Stimulated activated naive CD8-positive, alpha-beta T cell treated with anti-CD3 and anti-CD28 coated beads, Interleukin-15, amount 100 ng/mL, for 72 hours (primary cell): ENCODE results near the gene MIF4GD.
"Not testable (repeated sequence)": the region's sequence is repeated elsewhere in the genome, so short reads cannot be mapped to it uniquely, and the experiment has no call there.

Source experiments
- ATAC-seq: fragments of 150-1000 bp; cut with Tn5 transposase; 2 replicates; pipeline ENCODE4 v1.10.0; 2021; ENCODE audit warnings: mild to moderate bottlenecking, moderate library complexity
- DNase-seq, 2 donors: peaks; one replicate each; pipeline ENCODE4 v3.0.0; 2021 to 2022
- H3K27ac Mint-ChIP-seq, 2 donors: one replicate each; pipeline ENCODE4 v1.8.0; 2022; ENCODE audit warnings: mild to moderate bottlenecking in 2 of 2, mixed read lengths in 2 of 2, moderate library complexity in 2 of 2
- H3K27me3 Mint-ChIP-seq: one replicate; pipeline ENCODE4 v1.8.0; 2022; ENCODE audit warnings: mixed read lengths
- H3K4me1 Mint-ChIP-seq: one replicate; pipeline ENCODE4 v1.8.0; 2022; ENCODE audit warnings: mild to moderate bottlenecking, mixed read lengths
- H3K4me3 Mint-ChIP-seq, 2 donors: one replicate each; pipeline ENCODE4 v1.8.0; 2022; ENCODE audit warnings: mild to moderate bottlenecking in 2 of 2, mixed read lengths in 2 of 2, moderate library complexity in 1 of 2
- H3K9me3 Mint-ChIP-seq, 2 donors: one replicate each; pipeline ENCODE4 v1.8.0; 2022; ENCODE audit warnings: mixed read lengths in 2 of 2

The MIF4GD gene

GRCh38 chr17:75271233-75271954 is 363 bp upstream of the MIF4GD start:
- Mint-ChIP-seq H3K4me1 (peaks cover 65% of the 10 kb centered on the region), H3K9me3 (no peaks in the 10 kb centered on the region), H3K27me3 (no peaks in the 10 kb centered on the region), H3K27ac (peak overlapping the region; percentile 81 to 89), H3K4me3 (peak overlapping the region; percentile 94 to 95)
- ATAC-seq (peak; percentile 84), DNase-seq (peak; percentile 88 to 95)

- ATAC-seq (peak; percentile 64), DNase-seq (peak in 1 of 2 donors; percentile 75)
- Mint-ChIP-seq H3K27me3 (no peaks in the 10 kb centered on the region), H3K4me3 (peak overlapping the region; percentile 89 to 94), H3K9me3 (no peaks in the 10 kb centered on the region), H3K4me1 (peaks cover 63% of the 10 kb centered on the region), H3K27ac (peak overlapping the region; percentile 72 to 95)
Observed at GRCh38 chr17:75270218-75270965, 639 bp downstream of the MIF4GD start.

GRCh38 chr17:75269844-75270217 is 1.2 kb downstream of the MIF4GD start:
- H3K9me3 Mint-ChIP-seq, result no peaks in the 10 kb centered on the region
- no peak for ATAC-seq
- H3K4me1 Mint-ChIP-seq, result peaks cover 60% of the 10 kb centered on the region
- H3K4me3 Mint-ChIP-seq, result peak overlapping the region; percentile 89 to 94
- H3K27me3 Mint-ChIP-seq, result no peaks in the 10 kb centered on the region
- peak in 1 of 2 donors; percentile 24 for DNase-seq
- peak overlapping the region; percentile 72 to 95 for H3K27ac Mint-ChIP-seq

GRCh38 chr17:75267411-75268232 is 3.4 kb downstream of the MIF4GD start:
- Mint-ChIP-seq H3K4me3 (no peak overlapping the region), H3K9me3 (no peaks in the 10 kb centered on the region), H3K27me3 (no peaks in the 10 kb centered on the region), H3K27ac (no peak overlapping the region), H3K4me1 (peaks cover 58% of the 10 kb centered on the region)
- no peak for DNase-seq
- ATAC-seq, result no peak

- Mint-ChIP-seq H3K4me1 (peaks cover 58% of the 10 kb centered on the region), H3K27me3 (no peaks in the 10 kb centered on the region), H3K4me3 (no peak overlapping the region), H3K27ac (peak overlapping the region in 1 of 2 donors; percentile 94), H3K9me3 (no peaks in the 10 kb centered on the region)
- ATAC-seq (no peak), DNase-seq (no peak)
Observed at GRCh38 chr17:75267153-75267410, 3.9 kb downstream of the MIF4GD start.

GRCh38 chr17:75266316-75267152 is 4.5 kb downstream of the MIF4GD start:
- DNase-seq (no peak), ATAC-seq (no peak)
- H3K9me3 Mint-ChIP-seq, result no peaks in the 10 kb centered on the region
- no peak overlapping the region for H3K4me3 Mint-ChIP-seq
- peak overlapping the region in 1 of 2 donors; percentile 94 for H3K27ac Mint-ChIP-seq
- no peaks in the 10 kb centered on the region for H3K27me3 Mint-ChIP-seq
- peaks cover 54% of the 10 kb centered on the region for H3K4me1 Mint-ChIP-seq

GRCh38 chr17:75265614-75266315 is 5.3 kb downstream of the MIF4GD start:
- H3K4me1 Mint-ChIP-seq, result peaks cover 53% of the 10 kb centered on the region
- H3K27me3 Mint-ChIP-seq, result no peaks in the 10 kb centered on the region
- ATAC-seq (no peak), DNase-seq (no peak)
- H3K4me3 Mint-ChIP-seq, result no peak overlapping the region
- no peak overlapping the region for H3K27ac Mint-ChIP-seq
- no peaks in the 10 kb centered on the region for H3K9me3 Mint-ChIP-seq

GRCh38 chr17:75263055-75263454 is 8.0 kb downstream of the MIF4GD start:
- peak overlapping the region in 1 of 2 donors; percentile 71 for H3K27ac Mint-ChIP-seq
- no peaks in the 10 kb centered on the region for H3K27me3 Mint-ChIP-seq
- DNase-seq (no peak), ATAC-seq (no peak)
- peaks cover 56% of the 10 kb centered on the region for H3K4me1 Mint-ChIP-seq
- no peaks in the 10 kb centered on the region for H3K9me3 Mint-ChIP-seq
- H3K4me3 Mint-ChIP-seq, result peak overlapping the region; percentile 92 to 94

- ATAC-seq (no peak), DNase-seq (no peak)
- peaks cover 56% of the 10 kb centered on the region for H3K4me1 Mint-ChIP-seq
- no peaks in the 10 kb centered on the region for H3K9me3 Mint-ChIP-seq
- H3K4me3 Mint-ChIP-seq, result peak overlapping the region; percentile 92 to 94
- peak overlapping the region; percentile 100 for H3K27ac Mint-ChIP-seq
- no peaks in the 10 kb centered on the region for H3K27me3 Mint-ChIP-seq
Observed at GRCh38 chr17:75262112-75262606, 8.9 kb downstream of the MIF4GD start.

- H3K27ac Mint-ChIP-seq, result peak within 1 kb of the TSS; percentile 100
- H3K4me1 Mint-ChIP-seq, result peaks cover 58% of the 10 kb centered on the region
- DNase-seq, result peak; percentile 96 to 97
- H3K27me3 Mint-ChIP-seq, result no peaks in the 10 kb centered on the region
- H3K9me3 Mint-ChIP-seq, result no peaks in the 10 kb centered on the region
- peak; percentile 93 for ATAC-seq
- peak within 1 kb of the TSS; percentile 92 to 94 for H3K4me3 Mint-ChIP-seq
Observed at GRCh38 chr17:75261336-75262111, 9.5 kb downstream of the MIF4GD start, which contains the start of the genes GGA3 and MRPS7. Gene GGA3, minus strand, starts transcription at chr17:75261606. Its CDS starts 19 bp downstream, at chr17:75261587. Gene MRPS7, plus strand, starts transcription at chr17:75261879. Its CDS starts 22 bp downstream, at chr17:75261901.

GRCh38 chr17:75260641-75261335 is 10.2 kb downstream of the MIF4GD start:
- Mint-ChIP-seq H3K4me1 (peaks cover 65% of the 10 kb centered on the region), H3K4me3 (peak overlapping the region; percentile 92 to 94), H3K27ac (peak overlapping the region; percentile 100), H3K27me3 (no peaks in the 10 kb centered on the region), H3K9me3 (no peaks in the 10 kb centered on the region)
- ATAC-seq (peak; percentile 84), DNase-seq (peak in 1 of 2 donors; percentile 68)

- Mint-ChIP-seq H3K4me1 (peaks cover 79% of the 10 kb centered on the region), H3K27ac (peak overlapping the region in 1 of 2 donors; percentile 89), H3K4me3 (peak overlapping the region in 1 of 2 donors; percentile 20)
- DNase-seq, ATAC-seq, H3K9me3 Mint-ChIP-seq, H3K27me3 Mint-ChIP-seq: not testable (repeated sequence)
Observed at GRCh38 chr17:75257228-75257627, 13.8 kb downstream of the MIF4GD start.
